ENCODE measurements around the gene TMEM253. TPM values are rescaled to one million over a fixed set of nuclear protein-coding genes. Genes with fewer than 3 reads are reported as not detected.

The TMEM253 gene
- total RNA-seq, 1 donor = not detected

GRCh38 chr14:21107283-21107800, 6.5 kb downstream of the TMEM253 start:
- Histone ChIP-seq H3K79me2 (ENCODE audit: insufficient read depth, low read length) (no peaks in the 10 kb centered on the region), H3K27ac (ENCODE audit: low read depth, low read length) (peak overlapping the region; percentile 61)
- DNase-seq (ENCODE audit: insufficient read length, low spot score, missing footprints) = peak; percentile 83

GRCh38 chr14:21108791-21109190, 7.9 kb downstream of the TMEM253 start:
- Histone ChIP-seq H3K79me2 (ENCODE audit: insufficient read depth, low read length) (no peaks in the 10 kb centered on the region), H3K9me3 (ENCODE audit: low read depth, low read length) (no peaks in the 10 kb centered on the region), H3K4me2 (ENCODE audit: insufficient read depth, low read length) (no peak overlapping the region), H3K4me1 (ENCODE audit: insufficient read depth, low read length) (peaks cover 27% of the 10 kb centered on the region), H2AFZ (ENCODE audit: low read length) (no peak overlapping the region), H3K4me3 (ENCODE audit: insufficient read depth, low read length) (no peak overlapping the region), H3K36me3 (ENCODE audit: insufficient read depth, low read length) (no peaks in the 10 kb centered on the region), H3K27ac (ENCODE audit: low read depth, low read length) (no peak overlapping the region), H4K20me1 (ENCODE audit: insufficient read depth, low read length) (no peaks in the 10 kb centered on the region), H3K27me3 (ENCODE audit: insufficient read depth, low read length) (no peaks in the 10 kb centered on the region)
- no peak for TF ChIP-seq CTCF (IDR thresholded peaks at IDR 0.05; ENCODE audit: extremely low read depth, low read depth, low read length)
- DNase-seq (ENCODE audit: insufficient read length, low spot score, missing footprints) = no peak

More at GRCh38 chr14:21107283-21107800, 6.5 kb downstream of the TMEM253 start:
- H3K4me3 ChIP-seq (ENCODE audit: insufficient read depth, low read length) = no peak overlapping the region
- H3K27me3 ChIP-seq (ENCODE audit: insufficient read depth, low read length) = no peaks in the 10 kb centered on the region
- H2AFZ ChIP-seq (ENCODE audit: low read length) = peak overlapping the region; percentile 92
- no peak overlapping the region for H3K4me2 ChIP-seq (ENCODE audit: insufficient read depth, low read length)
- no peaks in the 10 kb centered on the region for H4K20me1 ChIP-seq (ENCODE audit: insufficient read depth, low read length)
- H3K36me3 ChIP-seq (ENCODE audit: insufficient read depth, low read length) = no peaks in the 10 kb centered on the region
- H3K9me3 ChIP-seq (ENCODE audit: low read depth, low read length) = no peaks in the 10 kb centered on the region
- H3K4me1 ChIP-seq (ENCODE audit: insufficient read depth, low read length) = peaks cover 32% of the 10 kb centered on the region
- TF ChIP-seq CTCF (IDR thresholded peaks at IDR 0.05; ENCODE audit: extremely low read depth, low read depth, low read length) = no peak

GRCh38 chr14:21109377-21110138, 8.7 kb downstream of the TMEM253 start:
- no peak for DNase-seq (ENCODE audit: insufficient read length, low spot score, missing footprints)
- no peak overlapping the region for H2AFZ ChIP-seq (ENCODE audit: low read length)
- no peaks in the 10 kb centered on the region for H3K36me3 ChIP-seq (ENCODE audit: insufficient read depth, low read length)
- H3K9me3 ChIP-seq (ENCODE audit: low read depth, low read length) = no peaks in the 10 kb centered on the region
- H3K27ac ChIP-seq (ENCODE audit: low read depth, low read length) = no peak overlapping the region
- TF ChIP-seq CTCF (IDR thresholded peaks at IDR 0.05; ENCODE audit: extremely low read depth, low read depth, low read length) = no peak
- H3K79me2 ChIP-seq (ENCODE audit: insufficient read depth, low read length) = no peaks in the 10 kb centered on the region
- no peaks in the 10 kb centered on the region for H4K20me1 ChIP-seq (ENCODE audit: insufficient read depth, low read length)
- no peak overlapping the region for H3K4me3 ChIP-seq (ENCODE audit: insufficient read depth, low read length)
- H3K4me2 ChIP-seq (ENCODE audit: insufficient read depth, low read length) = no peak overlapping the region
- H3K4me1 ChIP-seq (ENCODE audit: insufficient read depth, low read length) = peaks cover 22% of the 10 kb centered on the region
- H3K27me3 ChIP-seq (ENCODE audit: insufficient read depth, low read length) = no peaks in the 10 kb centered on the region

- H3K36me3 ChIP-seq (ENCODE audit: insufficient read depth, low read length) = no peaks in the 10 kb centered on the region
- no peaks in the 10 kb centered on the region for H3K9me3 ChIP-seq (ENCODE audit: low read depth, low read length)
- peaks cover 6% of the 10 kb centered on the region for H3K4me1 ChIP-seq (ENCODE audit: insufficient read depth, low read length)
- H3K4me2 ChIP-seq (ENCODE audit: insufficient read depth, low read length) = no peak overlapping the region
- no peak for TF ChIP-seq CTCF (IDR thresholded peaks at IDR 0.05; ENCODE audit: extremely low read depth, low read depth, low read length)
- H3K4me3 ChIP-seq (ENCODE audit: insufficient read depth, low read length) = no peak overlapping the region
- no peaks in the 10 kb centered on the region for H3K27me3 ChIP-seq (ENCODE audit: insufficient read depth, low read length)
- DNase-seq (ENCODE audit: insufficient read length, low spot score, missing footprints) = peak; percentile 31
- no peak overlapping the region for H2AFZ ChIP-seq (ENCODE audit: low read length)
- H3K79me2 ChIP-seq (ENCODE audit: insufficient read depth, low read length) = no peaks in the 10 kb centered on the region
- H4K20me1 ChIP-seq (ENCODE audit: insufficient read depth, low read length) = no peaks in the 10 kb centered on the region
- no peak overlapping the region for H3K27ac ChIP-seq (ENCODE audit: low read depth, low read length)
Measured at GRCh38 chr14:21112255-21112654, 11.4 kb downstream of the TMEM253 start.
